Left renal pelvis (tissue), 4 donors: Measurements from ENCODE around the gene SLC35C1. TPM values are rescaled to one million over a fixed set of nuclear protein-coding genes. Genes with fewer than 3 reads are reported as not detected.
A peak's percentile ranks its signal among the peaks of the same experiment; 100 is the strongest.

ENCODE experiments used
- DNase-seq, 4 donors: peaks; one replicate each; pipeline ENCODE4 v3.0.0-alpha.2; 2013; ENCODE audit warnings: low read depth in 4 of 4, low spot score in 3 of 4
- polyA plus RNA-seq, 4 donors: library from polyadenylated mRNA; unstranded; fragments of 120-200 nt; gene quantifications; one replicate each; pipeline ENCODE4 v1.2.1, GENCODE V29; 2013; ENCODE audit not compliant: insufficient read length in 4 of 4

Gene SLC35C1
- polyA plus RNA-seq, result 10 to 100 TPM in 1 of 4 donors, 1 to 10 TPM in 3; 7.4 to 10.9 (median 9.4) TPM

DNA sequence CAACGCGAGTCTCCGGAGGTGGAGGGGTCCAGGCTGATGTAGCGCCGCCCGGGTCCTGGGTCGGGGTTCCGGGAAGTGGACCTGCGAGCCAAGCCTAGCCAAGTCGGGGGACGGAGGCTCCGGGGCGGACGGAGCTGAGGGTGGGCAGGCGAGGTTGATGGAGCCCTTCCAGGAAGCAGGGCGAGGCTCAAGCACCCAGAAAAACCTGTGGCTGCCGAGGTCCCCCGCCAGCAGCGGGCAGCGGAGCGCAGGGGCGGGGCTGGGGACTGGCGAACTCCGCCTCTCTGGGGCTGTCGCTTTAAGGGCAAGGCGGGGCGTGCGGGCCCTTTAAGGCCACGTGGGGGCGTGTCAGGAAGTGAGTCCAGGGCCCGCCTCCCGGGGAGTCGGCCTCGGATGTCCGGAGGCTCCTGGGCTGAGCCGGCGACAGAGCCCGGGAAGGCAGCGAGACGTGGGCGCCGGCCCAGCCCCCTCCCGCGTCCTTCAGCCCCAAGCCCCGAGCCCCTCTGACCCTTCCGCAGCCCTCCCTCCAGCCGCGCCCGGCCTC, at the start of gene SLC35C1:
Gene SLC35C1 (plus strand): TSS at position 389 of the 544 bp plus-strand sequence. CDS start 653 bp downstream, outside the sequence.
- peak; percentile 79 to 92 (median 87) for DNase-seq

GRCh38 chr11:45755281-45755859, 49.6 kb upstream of the SLC35C1 start:
- DNase-seq, result no peak

DNA sequence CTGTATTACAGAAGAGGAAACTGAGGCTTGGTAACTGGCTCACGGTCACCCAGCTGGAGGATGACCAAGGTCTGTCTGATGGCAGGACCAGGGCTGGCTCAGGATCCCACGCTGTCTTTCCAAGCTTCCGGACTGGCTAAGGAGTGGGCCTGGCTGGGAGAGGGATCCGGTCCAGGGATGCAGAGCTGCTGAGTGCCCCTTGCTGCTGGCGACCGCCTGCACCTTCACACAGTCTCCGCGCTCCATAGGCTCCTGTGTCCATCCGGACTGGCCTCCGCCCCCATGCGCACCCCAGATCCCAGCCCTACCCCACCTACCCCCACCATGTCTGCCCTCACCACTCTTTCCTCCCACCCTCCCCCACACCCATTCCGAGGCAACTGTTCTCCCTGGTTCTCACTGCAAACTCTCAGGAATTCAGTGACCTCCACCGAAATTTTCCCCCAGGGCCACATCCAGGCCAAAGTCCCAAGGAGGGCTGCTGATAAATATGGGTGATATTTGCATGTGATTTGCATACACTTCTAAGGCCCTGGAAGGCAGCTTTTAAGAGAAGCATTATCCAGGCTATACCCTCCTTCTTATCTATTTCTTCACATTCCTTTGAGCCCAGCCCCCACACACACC, 48.5 kb upstream of the SLC35C1 start:
- no peak for DNase-seq

GRCh38 chr11:45757672-45758071, 47.3 kb upstream of the SLC35C1 start:
- DNase-seq, result no peak

- DNase-seq, result no peak
These were observed 43.3 kb upstream of the SLC35C1 start for GRCh38 chr11:45761659-45762058.

DNA sequence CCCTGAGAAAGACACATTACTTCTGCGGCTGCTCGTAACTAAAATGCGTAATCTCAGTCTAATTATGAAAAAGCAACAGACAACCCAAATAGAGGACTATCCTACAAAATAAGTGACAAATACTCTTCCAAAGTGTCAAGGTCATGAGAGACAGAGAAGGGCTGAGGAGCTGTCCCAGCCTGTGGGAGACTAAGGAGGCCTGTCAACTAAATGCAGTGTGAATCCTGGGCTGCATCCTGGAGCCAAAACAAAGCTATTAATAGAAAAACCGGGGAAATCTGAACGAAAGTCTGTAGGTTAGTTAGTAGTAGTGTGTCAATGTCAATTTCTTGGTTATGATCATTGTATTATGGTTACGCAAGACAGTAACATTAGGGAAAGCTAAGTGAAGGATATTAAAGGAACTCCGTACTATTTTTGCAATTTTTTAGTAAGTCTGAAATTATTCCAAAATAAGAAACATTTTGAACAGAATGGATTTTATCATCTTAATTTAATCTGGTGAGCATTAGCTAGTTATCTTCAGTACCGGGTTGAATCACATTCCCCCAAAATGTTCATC, 39.8 kb upstream of the SLC35C1 start:
- DNase-seq, result no peak

DNA sequence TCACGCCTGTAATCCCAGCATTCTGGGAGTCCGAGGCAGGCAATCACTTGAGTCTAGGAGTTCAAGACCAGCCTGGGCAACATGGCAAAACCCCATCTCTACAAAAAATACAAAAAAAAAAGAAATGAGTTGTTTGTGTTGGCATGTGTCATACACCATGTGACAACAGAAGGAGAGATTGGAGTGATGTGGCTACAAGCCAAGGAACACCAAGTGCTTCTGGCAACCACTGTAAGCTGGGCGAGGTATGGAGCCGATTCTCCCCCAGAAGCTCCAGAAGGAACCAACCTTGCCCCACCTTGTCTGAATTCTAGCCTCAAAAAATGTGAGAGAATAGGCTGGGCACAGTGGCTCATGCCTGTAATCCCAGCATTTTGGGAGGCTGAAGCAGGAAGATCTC, 39.1 kb upstream of the SLC35C1 start:
- DNase-seq, result no peak

- no peak for DNase-seq
These were observed 38.5 kb upstream of the SLC35C1 start for GRCh38 chr11:45766469-45766868.

DNA sequence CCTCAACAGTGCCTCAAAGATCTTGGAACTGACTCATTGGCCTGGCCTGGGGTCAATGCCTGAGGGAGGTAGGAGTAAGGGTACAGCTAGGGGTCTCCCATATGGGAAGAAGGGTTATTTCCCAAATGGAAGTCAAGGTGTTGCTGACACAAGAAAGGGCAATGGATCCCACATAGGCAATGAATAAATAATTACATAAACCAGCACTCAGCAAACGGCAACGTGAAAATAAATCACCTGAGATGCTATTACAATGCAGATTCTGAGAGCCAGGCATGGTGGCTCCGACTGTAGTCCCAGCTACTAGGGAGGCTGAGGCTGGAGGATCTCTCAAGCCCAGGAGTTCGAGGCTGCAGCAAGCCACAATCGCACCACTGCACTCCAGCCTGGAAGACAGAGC, 36.5 kb upstream of the SLC35C1 start:
- no peak for DNase-seq

GRCh38 chr11:45769960-45770359, 35.0 kb upstream of the SLC35C1 start:
- DNase-seq, result no peak

DNA sequence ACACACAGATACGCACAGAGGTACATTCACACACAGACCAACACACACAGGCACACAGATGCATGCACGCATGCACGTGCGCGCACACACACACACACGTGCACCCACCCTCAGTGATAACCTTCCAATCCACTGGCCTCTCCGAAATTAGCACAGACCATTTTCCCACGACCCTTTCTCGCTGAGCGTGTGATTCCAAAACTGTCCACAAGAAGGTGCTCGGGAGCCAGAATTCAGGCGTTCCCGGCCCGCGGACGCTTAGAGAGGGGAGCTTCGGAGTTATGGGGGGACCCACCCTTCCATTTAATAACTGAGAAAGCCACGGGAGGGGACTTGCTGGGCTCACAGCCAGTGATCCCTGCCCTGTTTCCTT, 33.8 kb upstream of the SLC35C1 start:
- peak in 3 of 4 donors; percentile 31 to 47 (median 41) for DNase-seq

DNA sequence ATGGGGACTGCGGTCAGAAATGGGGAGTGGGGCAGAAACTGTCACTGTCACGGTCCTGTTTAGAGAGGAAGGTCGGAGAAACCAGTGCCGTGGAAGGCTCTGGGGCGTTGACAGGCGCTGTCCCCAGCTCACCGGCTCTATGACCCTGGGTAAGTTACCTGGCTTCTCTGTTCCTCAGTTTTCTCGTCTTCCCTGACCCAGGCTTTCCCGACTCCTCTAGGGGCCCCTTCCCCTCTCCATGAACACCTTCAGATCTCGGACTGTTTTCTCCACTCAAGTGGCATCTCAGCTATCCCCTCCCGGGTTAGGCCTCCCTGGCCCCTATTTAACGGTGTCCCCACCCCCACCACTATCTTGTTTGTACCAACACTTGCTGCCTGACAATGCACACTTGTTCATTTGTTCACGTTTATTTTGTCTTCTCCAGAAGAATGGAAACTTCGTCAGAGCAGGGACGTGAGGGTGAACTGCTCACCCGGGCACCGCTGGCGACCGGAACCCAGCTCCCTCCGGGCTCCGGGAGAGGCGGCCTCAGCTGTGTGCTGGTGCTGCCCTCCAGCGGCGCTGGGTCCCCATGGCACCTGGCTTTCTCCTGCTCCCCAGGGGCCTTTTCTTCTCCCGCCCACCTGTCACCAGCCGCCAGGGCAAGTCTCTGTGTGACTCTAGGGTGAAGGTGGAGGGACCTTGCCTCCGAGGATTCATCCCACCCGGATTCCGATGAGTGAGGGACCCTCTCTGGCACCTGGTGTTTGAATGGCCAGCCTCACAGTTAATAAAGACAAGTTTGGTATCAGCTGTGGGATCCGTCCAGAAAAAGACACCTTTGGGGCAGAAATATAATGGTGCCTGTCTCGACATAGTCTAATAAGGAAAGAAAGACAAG, 33.1 kb upstream of the SLC35C1 start:
- peak in 3 of 4 donors; percentile 39 to 50 (median 42) for DNase-seq

- DNase-seq, result no peak
These were observed 32.5 kb upstream of the SLC35C1 start for GRCh38 chr11:45772449-45772774.

DNA sequence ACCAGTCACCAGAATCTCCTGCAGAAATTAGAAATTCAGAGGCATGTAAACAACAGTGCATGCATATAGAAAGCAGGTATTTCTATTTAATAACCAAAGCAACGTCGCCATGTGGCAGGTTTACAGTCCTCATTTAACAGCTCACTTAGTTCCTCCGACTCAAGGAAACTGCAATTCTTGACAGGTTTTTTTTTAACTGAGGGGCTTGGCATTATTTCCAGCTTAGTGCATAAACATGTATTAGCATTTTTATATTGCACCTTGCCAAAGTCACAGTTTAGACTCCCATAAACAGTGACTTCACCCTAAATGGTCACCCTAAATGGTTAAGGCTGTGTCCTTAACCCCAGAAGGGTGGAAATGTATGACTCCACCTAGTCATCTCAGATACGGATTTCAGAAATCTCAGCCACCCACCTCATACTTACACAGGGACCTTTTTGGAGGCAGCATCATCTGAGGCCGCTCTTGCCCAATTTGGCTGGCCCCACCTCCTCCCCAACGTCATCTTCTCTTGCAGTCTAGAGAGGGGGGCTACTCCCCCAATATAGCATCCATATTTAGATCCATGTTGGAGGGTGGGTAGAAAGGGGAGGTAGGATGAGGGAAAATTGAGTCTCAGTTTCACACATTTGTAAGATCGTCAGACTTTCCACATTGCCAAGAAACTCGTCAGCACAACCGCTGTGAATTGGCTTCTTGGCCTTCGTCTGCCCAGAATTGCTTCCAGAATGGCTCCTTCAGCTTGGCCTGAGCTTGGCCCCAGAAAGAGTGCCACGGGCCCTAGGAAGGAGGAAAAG, 31.8 kb upstream of the SLC35C1 start:
- no peak for DNase-seq

- no peak for DNase-seq
These were observed 30.9 kb upstream of the SLC35C1 start for GRCh38 chr11:45773786-45774655.

DNA sequence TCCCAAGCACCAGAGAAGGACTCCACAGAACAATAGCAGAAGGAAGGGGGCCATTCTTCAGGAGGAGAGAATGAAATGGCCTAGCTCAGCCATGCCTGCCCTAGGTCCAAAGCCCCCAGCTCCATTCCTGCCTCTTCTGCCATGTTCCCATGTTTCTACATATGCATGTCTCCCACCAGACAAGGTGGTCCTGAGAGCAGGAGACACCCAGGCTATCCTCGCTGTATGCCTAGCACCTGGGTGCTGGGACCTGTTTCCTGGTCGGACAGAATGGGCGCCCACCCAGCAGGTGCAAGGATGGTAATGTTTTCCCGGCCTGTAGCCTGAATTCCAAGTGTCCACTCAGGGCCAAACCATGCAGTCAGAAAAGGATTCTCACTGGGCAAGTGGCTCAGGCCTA, 30.2 kb upstream of the SLC35C1 start:
- no peak for DNase-seq

- DNase-seq, result no peak
These were observed 27.6 kb upstream of the SLC35C1 start for GRCh38 chr11:45777127-45777969.

DNA sequence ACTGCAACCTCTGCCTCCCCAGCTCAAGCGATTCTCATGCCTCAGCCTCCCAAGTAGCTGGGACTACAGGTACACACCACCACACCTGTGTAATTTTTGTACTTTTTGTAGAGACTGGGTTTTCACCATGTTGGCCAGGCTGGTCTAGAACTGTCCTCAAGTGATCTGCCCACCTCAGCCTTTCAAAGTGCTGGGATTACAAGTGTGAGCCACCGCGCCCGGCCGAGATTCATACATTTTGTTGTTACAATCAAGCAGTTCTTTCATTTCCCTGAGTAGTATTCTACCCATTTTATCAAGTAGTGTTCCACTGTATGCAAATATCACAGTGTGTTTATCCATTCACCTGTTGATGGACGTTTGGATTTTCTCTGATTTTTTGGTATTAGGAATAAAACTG, 26.6 kb upstream of the SLC35C1 start:
- no peak for DNase-seq
